Uterus (tissue), 2 donors: ENCODE data around the gene NUDT1.

ENCODE experiments used
- POLR2A ChIP-seq, 2 donors: fragments of 450-650 bp; IDR thresholded peaks; one replicate each; pipeline ENCODE4 v1.6.1; 2016; ENCODE audit warnings: antibody characterized with exemption in 2 of 2, mild to moderate bottlenecking in 1 of 2, moderate library complexity in 1 of 2
- TF ChIP-seq, protein P1 (sequence below), 4 experiments: fragments of 200-600 bp in 2 of 4; fragments of 450-650 bp in 2 of 4; sonication (generic) in 2 of 4; IDR thresholded peaks; one replicate each; pipeline ENCODE4 v1.5.1; 2016 to 2019; ENCODE audit warnings: antibody characterized with exemption in 4 of 4, mild to moderate bottlenecking in 2 of 4, moderate library complexity in 1 of 4

DNA sequence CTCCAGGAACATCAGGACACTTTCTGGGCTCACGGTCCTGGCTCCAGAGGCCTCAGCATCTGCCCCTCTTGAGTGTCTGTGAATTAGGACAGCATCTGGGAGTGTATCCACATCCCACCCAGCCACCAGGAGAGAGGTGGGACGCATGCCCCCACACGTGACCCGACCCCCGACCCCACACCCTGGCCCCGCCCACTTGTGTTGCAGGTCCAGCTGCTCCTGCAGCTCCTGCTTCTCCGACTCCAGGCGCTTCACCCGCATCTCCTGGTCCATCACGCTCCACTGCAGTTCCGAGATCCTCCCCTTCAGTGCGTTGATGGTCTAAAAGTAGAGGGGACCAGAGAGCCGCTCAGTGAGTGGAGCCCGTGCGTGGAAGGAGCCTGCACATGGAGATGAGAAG lies 22.9 kb upstream of the NUDT1 start:
- no peak for TF ChIP-seq POLR2A (IDR thresholded peaks at IDR 0.05)
- TF ChIP-seq, protein P1, sequence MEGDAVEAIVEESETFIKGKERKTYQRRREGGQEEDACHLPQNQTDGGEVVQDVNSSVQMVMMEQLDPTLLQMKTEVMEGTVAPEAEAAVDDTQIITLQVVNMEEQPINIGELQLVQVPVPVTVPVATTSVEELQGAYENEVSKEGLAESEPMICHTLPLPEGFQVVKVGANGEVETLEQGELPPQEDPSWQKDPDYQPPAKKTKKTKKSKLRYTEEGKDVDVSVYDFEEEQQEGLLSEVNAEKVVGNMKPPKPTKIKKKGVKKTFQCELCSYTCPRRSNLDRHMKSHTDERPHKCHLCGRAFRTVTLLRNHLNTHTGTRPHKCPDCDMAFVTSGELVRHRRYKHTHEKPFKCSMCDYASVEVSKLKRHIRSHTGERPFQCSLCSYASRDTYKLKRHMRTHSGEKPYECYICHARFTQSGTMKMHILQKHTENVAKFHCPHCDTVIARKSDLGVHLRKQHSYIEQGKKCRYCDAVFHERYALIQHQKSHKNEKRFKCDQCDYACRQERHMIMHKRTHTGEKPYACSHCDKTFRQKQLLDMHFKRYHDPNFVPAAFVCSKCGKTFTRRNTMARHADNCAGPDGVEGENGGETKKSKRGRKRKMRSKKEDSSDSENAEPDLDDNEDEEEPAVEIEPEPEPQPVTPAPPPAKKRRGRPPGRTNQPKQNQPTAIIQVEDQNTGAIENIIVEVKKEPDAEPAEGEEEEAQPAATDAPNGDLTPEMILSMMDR (IDR thresholded peaks at IDR 0.05): no peak
